Ishikawa (cell line): Measurements from ENCODE around the gene SDR9C7.

Experiments
- TAF1 ChIP-seq: IDR thresholded peaks from 2 replicates; pipeline ENCODE4 v1.6.1; 2012; ENCODE audit warnings: low read depth, mild to moderate bottlenecking
- USF1 ChIP-seq: IDR thresholded peaks from 2 replicates; pipeline ENCODE4 v1.6.1; 2012
- TF ChIP-seq, protein P1 (sequence below): IDR thresholded peaks from 2 replicates; pipeline ENCODE4 v1.6.1; 2012; ENCODE audit warnings: low read depth, mild to moderate bottlenecking
- TF ChIP-seq, protein P2 (sequence below): IDR thresholded peaks from 2 replicates; pipeline ENCODE4 v1.6.1; 2012

GRCh38 chr12:56885316-56885715, 48.9 kb downstream of the SDR9C7 start:
- TF ChIP-seq USF1 (no peak), TAF1 (no peak)
- TF ChIP-seq, protein P1, sequence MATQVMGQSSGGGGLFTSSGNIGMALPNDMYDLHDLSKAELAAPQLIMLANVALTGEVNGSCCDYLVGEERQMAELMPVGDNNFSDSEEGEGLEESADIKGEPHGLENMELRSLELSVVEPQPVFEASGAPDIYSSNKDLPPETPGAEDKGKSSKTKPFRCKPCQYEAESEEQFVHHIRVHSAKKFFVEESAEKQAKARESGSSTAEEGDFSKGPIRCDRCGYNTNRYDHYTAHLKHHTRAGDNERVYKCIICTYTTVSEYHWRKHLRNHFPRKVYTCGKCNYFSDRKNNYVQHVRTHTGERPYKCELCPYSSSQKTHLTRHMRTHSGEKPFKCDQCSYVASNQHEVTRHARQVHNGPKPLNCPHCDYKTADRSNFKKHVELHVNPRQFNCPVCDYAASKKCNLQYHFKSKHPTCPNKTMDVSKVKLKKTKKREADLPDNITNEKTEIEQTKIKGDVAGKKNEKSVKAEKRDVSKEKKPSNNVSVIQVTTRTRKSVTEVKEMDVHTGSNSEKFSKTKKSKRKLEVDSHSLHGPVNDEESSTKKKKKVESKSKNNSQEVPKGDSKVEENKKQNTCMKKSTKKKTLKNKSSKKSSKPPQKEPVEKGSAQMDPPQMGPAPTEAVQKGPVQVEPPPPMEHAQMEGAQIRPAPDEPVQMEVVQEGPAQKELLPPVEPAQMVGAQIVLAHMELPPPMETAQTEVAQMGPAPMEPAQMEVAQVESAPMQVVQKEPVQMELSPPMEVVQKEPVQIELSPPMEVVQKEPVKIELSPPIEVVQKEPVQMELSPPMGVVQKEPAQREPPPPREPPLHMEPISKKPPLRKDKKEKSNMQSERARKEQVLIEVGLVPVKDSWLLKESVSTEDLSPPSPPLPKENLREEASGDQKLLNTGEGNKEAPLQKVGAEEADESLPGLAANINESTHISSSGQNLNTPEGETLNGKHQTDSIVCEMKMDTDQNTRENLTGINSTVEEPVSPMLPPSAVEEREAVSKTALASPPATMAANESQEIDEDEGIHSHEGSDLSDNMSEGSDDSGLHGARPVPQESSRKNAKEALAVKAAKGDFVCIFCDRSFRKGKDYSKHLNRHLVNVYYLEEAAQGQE = no peak
- TF ChIP-seq, protein P2, sequence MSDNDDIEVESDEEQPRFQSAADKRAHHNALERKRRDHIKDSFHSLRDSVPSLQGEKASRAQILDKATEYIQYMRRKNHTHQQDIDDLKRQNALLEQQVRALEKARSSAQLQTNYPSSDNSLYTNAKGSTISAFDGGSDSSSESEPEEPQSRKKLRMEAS = no peak
